SU-DHL-6 (cell line): Measurements from ENCODE around the gene LRRC4C.

Source experiments
- H2AFZ ChIP-seq: fragments of 200-600 bp; sonication (generic); 2 replicates; pipeline ENCODE4 v1.6.1; 2014; ENCODE audit warnings: low read depth, mild to moderate bottlenecking, moderate library complexity, mixed read lengths, antibody characterized with exemption, low read length; ENCODE audit not compliant: severe bottlenecking
- H3F3A ChIP-seq: fragments of 200-600 bp; shearing (Covaris generic); 2 replicates; pipeline ENCODE4 v1.6.0; 2016; ENCODE audit warnings: antibody characterized with exemption, mild to moderate bottlenecking; ENCODE audit not compliant: insufficient read depth
- H3K27ac ChIP-seq: fragments of 200-600 bp; sonication (generic); 2 replicates; pipeline ENCODE4 v1.5.1; 2016; ENCODE audit warnings: low read depth, mild to moderate bottlenecking, low read length, moderate library complexity, mixed read lengths
- H3K27me3 ChIP-seq: fragments of 200-600 bp; sonication (generic), shearing (Covaris generic); 2 replicates; pipeline ENCODE4 v1.6.0; 2014; ENCODE audit warnings: mild to moderate bottlenecking, low read length
- H3K36me3 ChIP-seq: fragments of 200-600 bp; sonication (generic); 2 replicates; pipeline ENCODE4 v1.6.1; 2014; ENCODE audit warnings: mild to moderate bottlenecking, low read length, mixed read lengths
- H3K4me2 ChIP-seq: fragments of 300-600, 200-600 bp; shearing (Covaris generic), sonication (generic); 2 replicates; pipeline ENCODE4 v1.6.0; 2014; ENCODE audit warnings: low read length, low read depth, mild to moderate bottlenecking; ENCODE audit not compliant: poor library complexity, severe bottlenecking
- H3K4me3 ChIP-seq: fragments of 200-600 bp; sonication (generic); 2 replicates; pipeline ENCODE4 v1.5.1; 2014; ENCODE audit warnings: antibody characterized with exemption, low read length, mild to moderate bottlenecking, mixed read lengths; ENCODE audit not compliant: insufficient read depth, poor library complexity, severe bottlenecking
- H3K79me2 ChIP-seq: fragments of 200-600 bp; sonication (generic); 2 replicates; pipeline ENCODE4 v1.6.1; 2014; ENCODE audit warnings: mild to moderate bottlenecking, low read length, moderate library complexity; ENCODE audit not compliant: insufficient read depth
- H3K9ac ChIP-seq: fragments of 200-600 bp; sonication (generic); 2 replicates; pipeline ENCODE4 v1.7.0; 2014; ENCODE audit warnings: mild to moderate bottlenecking, low read length
- H3K9me2 ChIP-seq: fragments of 200-600 bp; sonication (generic); replicated peaks from 2 replicates; pipeline ENCODE4 v1.6.1; 2014; ENCODE audit warnings: low read length; ENCODE audit not compliant: insufficient read depth
- H3K9me3 ChIP-seq: fragments of 200-600 bp; sonication (generic); 2 replicates; pipeline ENCODE4 v1.6.1; 2014; ENCODE audit warnings: low read length, mixed read lengths; ENCODE audit not compliant: insufficient read depth
- H4K20me1 ChIP-seq: fragments of 200-600 bp; sonication (generic); 2 replicates; pipeline ENCODE4 v1.6.1; 2014; ENCODE audit warnings: low read depth, mild to moderate bottlenecking, antibody characterized with exemption, low read length, moderate library complexity, mixed read lengths
- EZH2phosphoT487 ChIP-seq: fragments of 200-600 bp; sonication (generic), shearing (Covaris generic); conservative IDR thresholded peaks from 2 replicates; pipeline ENCODE4 v1.6.1; 2018; ENCODE audit warnings: mild to moderate bottlenecking, antibody characterized with exemption, low read length, moderate library complexity, mixed read lengths
- TF ChIP-seq, protein P1 (sequence below): fragments of 200-600 bp; sonication (generic); IDR thresholded peaks from one replicate; pipeline ENCODE4 v1.5.1; 2017; ENCODE audit warnings: antibody characterized with exemption, mild to moderate bottlenecking, low read length, moderate library complexity; ENCODE audit not compliant: insufficient read depth, poor library complexity, severe bottlenecking

The LRRC4C gene

GRCh38 chr11:40606800-40607199 is 852.7 kb downstream of the LRRC4C start:
- Histone ChIP-seq H4K20me1 (no peaks in the 10 kb centered on the region), H3K9me2 (no peaks in the 10 kb centered on the region), H3K9me3 (no peaks in the 10 kb centered on the region), H3K27me3 (no peaks in the 10 kb centered on the region), H3F3A (no peaks in the 10 kb centered on the region), H3K79me2 (no peaks in the 10 kb centered on the region), H3K4me2 (no peak overlapping the region), H3K27ac (no peak overlapping the region), H3K4me3 (no peak overlapping the region), H3K36me3 (no peaks in the 10 kb centered on the region), H3K9ac (no peak overlapping the region), H2AFZ (no peak overlapping the region)
- no peak for TF ChIP-seq EZH2phosphoT487

DNA sequence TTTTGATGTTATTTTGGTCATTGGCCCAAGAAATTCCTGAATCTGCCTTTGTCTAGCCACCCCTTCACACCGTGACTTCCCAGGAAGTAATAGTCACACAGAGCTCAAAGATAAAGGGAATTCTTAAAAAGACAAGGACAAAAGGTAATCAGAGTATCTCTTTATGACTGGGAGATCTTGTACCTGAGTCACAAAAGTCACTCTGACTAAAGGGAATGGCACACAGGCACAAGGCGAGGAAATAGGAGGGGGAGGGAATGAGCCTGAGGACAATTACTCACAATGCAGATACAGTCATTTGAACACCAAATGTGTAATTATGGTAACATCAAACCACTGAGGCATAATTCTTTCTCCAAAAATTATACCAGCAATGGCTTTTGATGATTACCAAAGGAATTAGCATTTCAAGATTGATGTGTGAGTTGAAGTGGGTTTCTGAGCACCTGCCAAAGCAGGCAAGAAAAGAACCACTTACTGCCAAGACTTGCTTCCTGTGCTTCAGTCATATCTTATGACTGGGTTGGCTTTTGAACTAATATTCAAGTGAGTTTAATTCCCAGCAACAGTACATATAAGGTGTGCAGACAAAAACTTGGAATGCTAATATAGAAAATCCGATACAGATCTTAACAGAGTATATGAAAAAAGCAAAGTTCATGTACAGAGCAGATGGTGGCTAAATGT is 856.4 kb downstream of the LRRC4C start:
- H3K36me3 ChIP-seq, result no peaks in the 10 kb centered on the region
- H2AFZ ChIP-seq, result no peak overlapping the region
- no peak overlapping the region for H3K9ac ChIP-seq
- H3K27me3 ChIP-seq, result no peaks in the 10 kb centered on the region
- TF ChIP-seq, protein P1, sequence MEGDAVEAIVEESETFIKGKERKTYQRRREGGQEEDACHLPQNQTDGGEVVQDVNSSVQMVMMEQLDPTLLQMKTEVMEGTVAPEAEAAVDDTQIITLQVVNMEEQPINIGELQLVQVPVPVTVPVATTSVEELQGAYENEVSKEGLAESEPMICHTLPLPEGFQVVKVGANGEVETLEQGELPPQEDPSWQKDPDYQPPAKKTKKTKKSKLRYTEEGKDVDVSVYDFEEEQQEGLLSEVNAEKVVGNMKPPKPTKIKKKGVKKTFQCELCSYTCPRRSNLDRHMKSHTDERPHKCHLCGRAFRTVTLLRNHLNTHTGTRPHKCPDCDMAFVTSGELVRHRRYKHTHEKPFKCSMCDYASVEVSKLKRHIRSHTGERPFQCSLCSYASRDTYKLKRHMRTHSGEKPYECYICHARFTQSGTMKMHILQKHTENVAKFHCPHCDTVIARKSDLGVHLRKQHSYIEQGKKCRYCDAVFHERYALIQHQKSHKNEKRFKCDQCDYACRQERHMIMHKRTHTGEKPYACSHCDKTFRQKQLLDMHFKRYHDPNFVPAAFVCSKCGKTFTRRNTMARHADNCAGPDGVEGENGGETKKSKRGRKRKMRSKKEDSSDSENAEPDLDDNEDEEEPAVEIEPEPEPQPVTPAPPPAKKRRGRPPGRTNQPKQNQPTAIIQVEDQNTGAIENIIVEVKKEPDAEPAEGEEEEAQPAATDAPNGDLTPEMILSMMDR, result no peak
- no peak for TF ChIP-seq EZH2phosphoT487
- H3K9me3 ChIP-seq, result no peaks in the 10 kb centered on the region
- no peaks in the 10 kb centered on the region for H4K20me1 ChIP-seq
- H3K79me2 ChIP-seq, result no peaks in the 10 kb centered on the region
- no peak overlapping the region for H3K4me3 ChIP-seq
- H3K27ac ChIP-seq, result no peak overlapping the region
- no peaks in the 10 kb centered on the region for H3F3A ChIP-seq
- no peaks in the 10 kb centered on the region for H3K9me2 ChIP-seq
- no peak overlapping the region for H3K4me2 ChIP-seq

GRCh38 chr11:40597546-40598113 is 861.8 kb downstream of the LRRC4C start:
- H3F3A ChIP-seq, result no peaks in the 10 kb centered on the region
- H3K4me2 ChIP-seq, result no peak overlapping the region

More at GRCh38 chr11:40597546-40598113, 861.8 kb downstream of the LRRC4C start:
- Histone ChIP-seq H3K9ac (no peak overlapping the region), H3K9me3 (no peaks in the 10 kb centered on the region), H3K27ac (no peak overlapping the region), H2AFZ (no peak overlapping the region), H3K36me3 (no peaks in the 10 kb centered on the region), H3K9me2 (no peaks in the 10 kb centered on the region), H3K4me3 (no peak overlapping the region), H4K20me1 (no peaks in the 10 kb centered on the region), H3K27me3 (no peaks in the 10 kb centered on the region), H3K79me2 (no peaks in the 10 kb centered on the region)
- TF ChIP-seq, protein P1, result no peak
- TF ChIP-seq EZH2phosphoT487, result no peak
